ENCODE data around the gene CCDC9B.
A peak's percentile ranks its signal among the peaks of the same experiment; 100 is the strongest.

CCDC9B gene

DNA sequence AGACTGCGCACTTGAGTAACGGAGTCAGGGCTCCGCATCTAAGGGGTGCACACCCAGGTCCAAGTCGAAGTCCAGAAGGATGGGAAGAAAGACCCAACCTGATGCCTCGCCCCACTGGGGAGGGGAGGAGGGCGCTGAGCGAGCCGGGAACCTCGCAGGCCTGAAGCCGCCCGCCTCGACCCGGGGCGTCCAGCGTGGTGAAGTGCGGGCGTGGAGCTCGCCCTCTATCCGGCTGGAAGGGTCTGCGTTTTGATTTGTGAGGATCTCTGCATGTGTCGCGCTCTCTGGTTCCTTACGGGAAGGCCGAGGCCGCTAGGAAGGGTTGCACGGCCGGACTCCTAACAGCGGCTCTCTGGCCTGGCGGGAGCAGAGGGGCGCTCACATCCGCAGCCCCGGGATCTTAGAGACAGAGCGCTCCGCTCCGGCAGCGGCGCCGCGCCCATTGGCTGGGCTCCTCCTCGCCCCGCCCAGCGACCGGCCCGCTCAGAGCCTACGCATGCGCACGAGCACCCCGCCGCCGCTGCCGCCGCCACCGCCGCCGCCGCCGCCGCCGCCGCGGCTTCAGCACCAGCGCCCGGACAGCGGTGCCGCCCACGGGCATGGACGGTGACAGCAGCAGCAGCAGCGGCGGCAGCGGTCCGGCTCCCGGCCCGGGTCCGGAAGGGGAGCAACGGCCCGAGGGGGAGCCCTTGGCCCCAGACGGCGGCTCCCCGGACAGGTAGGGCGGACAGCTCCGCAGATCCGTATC, 17.2 kb upstream of the CCDC9B start, which contains the start of gene DISP2:
Gene DISP2, plus strand, starts transcription at position 497 of the 748 bp plus-strand sequence. Its CDS starts 103 bp downstream, at position 600.
- H3K4me3 ChIP-seq (ENCODE audit: low read depth, low read length): peak within 1 kb of the TSS; percentile 54
- TF ChIP-seq, protein P1, sequence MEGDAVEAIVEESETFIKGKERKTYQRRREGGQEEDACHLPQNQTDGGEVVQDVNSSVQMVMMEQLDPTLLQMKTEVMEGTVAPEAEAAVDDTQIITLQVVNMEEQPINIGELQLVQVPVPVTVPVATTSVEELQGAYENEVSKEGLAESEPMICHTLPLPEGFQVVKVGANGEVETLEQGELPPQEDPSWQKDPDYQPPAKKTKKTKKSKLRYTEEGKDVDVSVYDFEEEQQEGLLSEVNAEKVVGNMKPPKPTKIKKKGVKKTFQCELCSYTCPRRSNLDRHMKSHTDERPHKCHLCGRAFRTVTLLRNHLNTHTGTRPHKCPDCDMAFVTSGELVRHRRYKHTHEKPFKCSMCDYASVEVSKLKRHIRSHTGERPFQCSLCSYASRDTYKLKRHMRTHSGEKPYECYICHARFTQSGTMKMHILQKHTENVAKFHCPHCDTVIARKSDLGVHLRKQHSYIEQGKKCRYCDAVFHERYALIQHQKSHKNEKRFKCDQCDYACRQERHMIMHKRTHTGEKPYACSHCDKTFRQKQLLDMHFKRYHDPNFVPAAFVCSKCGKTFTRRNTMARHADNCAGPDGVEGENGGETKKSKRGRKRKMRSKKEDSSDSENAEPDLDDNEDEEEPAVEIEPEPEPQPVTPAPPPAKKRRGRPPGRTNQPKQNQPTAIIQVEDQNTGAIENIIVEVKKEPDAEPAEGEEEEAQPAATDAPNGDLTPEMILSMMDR (IDR thresholded peaks at IDR 0.05; ENCODE audit: control insufficient read depth, extremely low read depth, insufficient read depth): no peak
- no peak for DNase-seq (ENCODE audit: low read depth)

DNA sequence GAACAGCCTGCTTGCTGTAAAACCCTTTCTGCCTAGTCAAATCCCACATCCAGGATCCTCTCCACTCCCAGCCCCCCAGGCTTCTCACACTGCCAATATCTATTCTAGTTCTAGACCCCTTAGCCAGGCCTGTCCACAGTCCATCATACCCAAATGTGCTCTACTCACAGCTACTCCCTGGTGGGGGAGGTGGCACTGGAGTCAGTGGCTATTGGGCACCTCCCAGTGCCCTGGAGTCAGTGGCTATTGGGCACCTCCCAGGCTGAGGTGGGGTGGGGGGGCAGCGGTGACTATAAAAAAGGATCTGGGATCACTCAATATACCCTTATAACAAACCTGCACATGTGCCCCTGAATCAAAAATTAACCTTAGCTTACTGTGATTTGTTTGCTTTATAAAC, 16.5 kb upstream of the CCDC9B start:
- no peak for DNase-seq (ENCODE audit: low read depth)
- TF ChIP-seq, protein P1 (IDR thresholded peaks at IDR 0.05; ENCODE audit: control insufficient read depth, extremely low read depth, insufficient read depth): no peak

DNA sequence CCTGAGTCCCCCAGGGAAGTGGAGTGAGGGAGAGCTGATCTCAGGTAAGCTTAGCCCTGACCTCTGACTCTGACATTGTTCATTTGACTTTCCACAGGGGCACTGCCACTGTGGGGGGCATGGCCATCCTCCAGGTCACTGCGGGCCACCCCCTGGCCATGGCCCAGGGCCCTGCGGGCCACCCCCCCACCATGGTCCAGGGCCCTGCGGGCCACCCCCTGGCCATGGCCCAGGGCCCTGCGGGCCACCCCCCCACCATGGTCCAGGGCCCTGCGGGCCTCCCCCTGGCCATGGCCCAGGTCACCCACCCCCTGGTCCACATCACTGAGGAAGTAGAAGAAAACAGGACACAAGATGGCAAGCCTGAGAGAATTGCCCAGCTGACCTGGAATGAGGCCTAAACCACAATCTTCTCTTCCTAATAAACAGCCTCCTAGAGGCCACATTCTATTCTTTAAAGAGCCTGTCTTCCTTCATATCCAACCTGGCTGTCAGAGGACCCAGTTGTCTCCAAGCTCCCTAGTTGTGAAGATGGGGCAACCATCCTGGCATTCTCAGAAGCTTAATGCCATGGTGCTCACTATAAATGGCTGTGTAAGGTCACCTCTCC, 15.3 kb upstream of the CCDC9B start:
- TF ChIP-seq, protein P1 (IDR thresholded peaks at IDR 0.05; ENCODE audit: control insufficient read depth, extremely low read depth, insufficient read depth): no peak
- DNase-seq (ENCODE audit: low read depth): no peak
- no peak overlapping the region for H3K4me3 ChIP-seq (ENCODE audit: low read depth, low read length)

More for the DNA sequence above, 16.5 kb upstream of the CCDC9B start:
- H3K4me3 ChIP-seq (ENCODE audit: low read depth, low read length): no peak overlapping the region

DNA sequence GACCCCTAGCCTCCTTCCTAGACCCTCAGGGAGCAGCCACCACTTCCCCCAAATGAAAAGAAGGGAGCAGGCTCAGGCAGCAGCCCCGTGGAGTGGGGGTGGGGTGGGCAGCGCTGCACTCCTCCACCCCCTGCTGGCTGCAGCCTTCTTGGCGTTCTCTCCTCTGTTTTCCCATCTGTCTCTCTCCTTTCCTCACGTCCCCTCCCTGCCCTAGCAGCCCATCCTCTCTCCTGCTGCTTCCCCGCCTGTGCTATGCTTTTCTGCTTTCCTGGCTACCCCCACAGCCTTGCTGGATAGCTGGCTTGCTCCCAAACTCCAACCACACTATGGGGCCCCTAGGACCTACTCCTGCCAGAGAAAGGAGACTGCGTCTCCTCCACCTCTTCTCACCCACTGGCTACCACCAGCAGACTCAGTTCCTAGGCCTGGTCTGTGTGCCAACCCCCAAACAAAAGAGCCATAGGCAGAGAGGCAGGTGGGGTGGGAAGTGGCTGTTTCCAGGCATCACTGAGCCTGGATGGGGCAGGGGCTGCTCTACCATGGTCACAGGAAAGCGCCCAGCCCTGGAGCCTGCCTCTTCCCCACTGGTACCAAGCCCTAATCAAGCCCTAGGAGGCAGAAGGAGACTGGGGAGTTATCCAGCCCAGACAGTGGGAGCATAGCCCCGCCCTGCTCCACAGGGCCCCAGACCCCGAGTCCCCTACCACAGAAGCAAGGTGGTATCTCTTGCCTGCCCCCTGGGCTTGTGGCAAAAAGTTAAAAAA, 13.9 kb upstream of the CCDC9B start:
- no peak overlapping the region for H3K4me3 ChIP-seq (ENCODE audit: low read depth, low read length)
- TF ChIP-seq, protein P1 (IDR thresholded peaks at IDR 0.05; ENCODE audit: control insufficient read depth, extremely low read depth, insufficient read depth): peak; percentile 36
- DNase-seq (ENCODE audit: low read depth): no peak

DNA sequence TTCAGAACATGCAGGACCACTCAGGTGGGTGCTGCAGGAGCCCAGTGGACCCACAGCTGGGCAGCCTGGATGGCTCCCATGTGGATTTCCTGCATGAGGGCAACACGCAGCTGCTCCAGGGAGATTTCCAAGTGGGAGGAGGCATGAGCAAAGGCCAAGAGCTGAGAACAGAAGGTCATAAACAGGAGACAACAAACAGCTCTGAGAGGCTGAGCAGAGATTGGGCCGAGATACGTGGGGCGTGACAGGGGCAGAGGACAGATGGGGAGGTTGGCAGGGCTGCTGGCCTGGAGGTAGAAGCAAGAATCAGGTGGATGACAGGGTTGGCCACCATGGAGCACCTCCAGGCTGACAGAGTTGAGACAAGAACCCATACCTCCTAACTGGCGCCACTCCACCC, 13.0 kb upstream of the CCDC9B start:
- peak; percentile 92 for DNase-seq (ENCODE audit: low read depth)
- no peak overlapping the region for H3K4me3 ChIP-seq (ENCODE audit: low read depth, low read length)
- TF ChIP-seq, protein P1 (IDR thresholded peaks at IDR 0.05; ENCODE audit: control insufficient read depth, extremely low read depth, insufficient read depth): no peak

DNA sequence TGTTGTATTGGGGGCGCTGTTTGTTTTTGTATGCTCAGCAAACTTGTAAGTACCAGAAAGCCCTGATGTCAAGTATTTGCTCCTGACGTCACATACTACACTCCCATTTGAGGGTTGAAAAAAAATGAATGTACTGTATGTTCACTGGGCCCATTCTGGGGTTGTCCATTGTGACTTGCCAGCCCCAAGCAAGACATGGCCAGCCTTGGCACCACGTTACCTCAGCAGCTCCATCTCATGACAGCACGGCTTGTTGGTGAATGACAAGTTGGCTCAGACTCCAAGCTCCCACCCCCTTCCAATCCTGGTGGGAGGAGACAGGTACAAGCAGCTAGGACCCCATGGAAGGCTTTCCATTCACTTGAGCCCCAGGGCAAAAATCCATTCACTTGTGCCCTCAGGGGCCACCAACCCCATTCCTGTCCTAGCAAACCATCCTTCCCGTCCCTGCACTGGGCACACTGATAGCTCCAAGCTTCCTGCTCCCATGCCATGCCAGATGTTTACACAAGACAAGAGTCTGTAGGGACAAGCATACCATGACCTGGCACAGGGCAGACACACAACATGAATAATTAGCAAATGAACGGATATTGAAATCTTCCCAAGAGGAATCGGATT, 11.7 kb upstream of the CCDC9B start:
- TF ChIP-seq, protein P1 (IDR thresholded peaks at IDR 0.05; ENCODE audit: control insufficient read depth, extremely low read depth, insufficient read depth): no peak
- no peak overlapping the region for H3K4me3 ChIP-seq (ENCODE audit: low read depth, low read length)
- no peak for DNase-seq (ENCODE audit: low read depth)
